SK-N-MC (cell line): ENCODE data around the gene CDKN2A.

ENCODE experiments used
- FOXP2 ChIP-seq: optimal IDR thresholded peaks from 2 replicates; pipeline ENCODE3; 2011; ENCODE audit warnings: mild to moderate bottlenecking, moderate library complexity; ENCODE audit not compliant: insufficient read depth; ENCODE audit errors: extremely low read length, control extremely low read depth
- POLR2AphosphoS5 ChIP-seq: IDR thresholded peaks from 2 replicates; pipeline ENCODE4 v1.6.1; 2012; ENCODE audit warnings: mild to moderate bottlenecking, low read depth, low read length, borderline replicate concordance

- no peak for TF ChIP-seq POLR2AphosphoS5
- TF ChIP-seq FOXP2, result no peak
Measured at GRCh38 chr9:21997480-21997879, 3.3 kb upstream of the CDKN2A start.
